Uterus (tissue), 4 donors: ENCODE data around the gene CST9L. TPM values are rescaled to one million over a fixed set of nuclear protein-coding genes. Genes with fewer than 3 reads are reported as not detected.

Source experiments
- DNase-seq, 2 donors: peaks; one replicate each; pipeline ENCODE4 v3.0.0-alpha.2; 2019 to 2020
- H3K27ac ChIP-seq, 2 donors: fragments of 200-600 bp; sonication (generic); 1 replicate in 1 of 2; 2 replicates in 1 of 2; pipeline ENCODE4 v1.5.1; 2016 to 2018
- H3K27me3 ChIP-seq, 2 donors: fragments of 200-600 bp; sonication (generic); one replicate each; pipeline ENCODE4 v1.5.1; 2018 to 2019; ENCODE audit warnings: control low read depth in 1 of 2
- H3K36me3 ChIP-seq, 2 donors: fragments of 200-600 bp; sonication (generic); one replicate each; pipeline ENCODE4 v1.5.1; 2019; ENCODE audit warnings: control low read depth in 1 of 2
- H3K4me1 ChIP-seq, 2 donors: fragments of 200-600 bp; sonication (generic); one replicate each; pipeline ENCODE4 v1.5.1; 2018 to 2019; ENCODE audit warnings: control low read depth in 1 of 2
- H3K4me3 ChIP-seq, 2 donors: fragments of 200-600 bp; sonication (generic); 1 replicate in 1 of 2; 2 replicates in 1 of 2; pipeline ENCODE4 v1.5.1; 2018 to 2019; ENCODE audit warnings: mild to moderate bottlenecking in 1 of 2
- H3K9me3 ChIP-seq, 2 donors: fragments of 200-600 bp; sonication (generic); one replicate each; pipeline ENCODE4 v1.5.1; 2019; ENCODE audit warnings: control low read depth in 1 of 2
- POLR2A ChIP-seq, 2 donors: fragments of 450-650 bp; IDR thresholded peaks; one replicate each; pipeline ENCODE4 v1.6.1; 2016; ENCODE audit warnings: antibody characterized with exemption in 2 of 2, mild to moderate bottlenecking in 1 of 2, moderate library complexity in 1 of 2
- intact Hi-C: fragments of 100-400 bp; cut with DNase I; formaldehyde crosslinking; loops from one replicate; pipeline ENCODE4 v1.15.1; 2023; ENCODE audit warnings: low total_unique reads
- total RNA-seq, 4 donors: library from RNA; depleted of rRNA in 3 of 4; stranded (reverse); fragments of >200 nt in 3 of 4; gene quantifications; one replicate each; pipeline versions ENCODE4 v1.1.0 to v1.2.4, GENCODE V29; 2014 to 2023
- TF ChIP-seq, protein P1 (sequence below), 4 experiments: fragments of 200-600 bp in 2 of 4; fragments of 450-650 bp in 2 of 4; sonication (generic) in 2 of 4; IDR thresholded peaks; one replicate each; pipeline ENCODE4 v1.5.1; 2016 to 2019; ENCODE audit warnings: antibody characterized with exemption in 4 of 4, mild to moderate bottlenecking in 2 of 4, moderate library complexity in 1 of 4
- donor health status: DM: yes; HTN: yes; CAD: no.

Gene CST9L
- not detected for total RNA-seq

GRCh38 chr20:23568320-23568970 lies at the start of gene CST9L:
Gene CST9L, minus strand, starts transcription at chr20:23568484. Its CDS starts 34 bp downstream, at chr20:23568450.
- intact Hi-C loops: no loop called here
- Histone ChIP-seq H3K4me1 (no peaks in the 10 kb centered on the region), H3K9me3 (no peaks in the 10 kb centered on the region), H3K36me3 (no peaks in the 10 kb centered on the region), H3K27ac (no peak within 1 kb of the TSS), H3K27me3 (no peaks in the 10 kb centered on the region), H3K4me3 (no peak within 1 kb of the TSS)
- no peak for TF ChIP-seq POLR2A (IDR thresholded peaks at IDR 0.05)
- TF ChIP-seq, protein P1, sequence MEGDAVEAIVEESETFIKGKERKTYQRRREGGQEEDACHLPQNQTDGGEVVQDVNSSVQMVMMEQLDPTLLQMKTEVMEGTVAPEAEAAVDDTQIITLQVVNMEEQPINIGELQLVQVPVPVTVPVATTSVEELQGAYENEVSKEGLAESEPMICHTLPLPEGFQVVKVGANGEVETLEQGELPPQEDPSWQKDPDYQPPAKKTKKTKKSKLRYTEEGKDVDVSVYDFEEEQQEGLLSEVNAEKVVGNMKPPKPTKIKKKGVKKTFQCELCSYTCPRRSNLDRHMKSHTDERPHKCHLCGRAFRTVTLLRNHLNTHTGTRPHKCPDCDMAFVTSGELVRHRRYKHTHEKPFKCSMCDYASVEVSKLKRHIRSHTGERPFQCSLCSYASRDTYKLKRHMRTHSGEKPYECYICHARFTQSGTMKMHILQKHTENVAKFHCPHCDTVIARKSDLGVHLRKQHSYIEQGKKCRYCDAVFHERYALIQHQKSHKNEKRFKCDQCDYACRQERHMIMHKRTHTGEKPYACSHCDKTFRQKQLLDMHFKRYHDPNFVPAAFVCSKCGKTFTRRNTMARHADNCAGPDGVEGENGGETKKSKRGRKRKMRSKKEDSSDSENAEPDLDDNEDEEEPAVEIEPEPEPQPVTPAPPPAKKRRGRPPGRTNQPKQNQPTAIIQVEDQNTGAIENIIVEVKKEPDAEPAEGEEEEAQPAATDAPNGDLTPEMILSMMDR (IDR thresholded peaks at IDR 0.05): no peak
- DNase-seq: no peak

GRCh38 chr20:23614163-23614562 lies 45.9 kb upstream of the CST9L start:
- no peaks in the 10 kb centered on the region for H3K36me3 ChIP-seq
- no peaks in the 10 kb centered on the region for H3K9me3 ChIP-seq
- intact Hi-C loops: no loop called here
- TF ChIP-seq POLR2A (IDR thresholded peaks at IDR 0.05): no peak
- no peak overlapping the region for H3K4me3 ChIP-seq
- no peaks in the 10 kb centered on the region for H3K27me3 ChIP-seq
- no peak for DNase-seq
- H3K4me1 ChIP-seq: no peaks in the 10 kb centered on the region
- peak overlapping the region; percentile 29 to 38 for H3K27ac ChIP-seq

GRCh38 chr20:23613676-23614075 lies 45.4 kb upstream of the CST9L start:
- Histone ChIP-seq H3K4me3 (no peak overlapping the region), H3K4me1 (no peaks in the 10 kb centered on the region), H3K36me3 (no peaks in the 10 kb centered on the region), H3K27me3 (no peaks in the 10 kb centered on the region), H3K27ac (peak overlapping the region; percentile 29 to 38), H3K9me3 (no peaks in the 10 kb centered on the region)
- DNase-seq: peak; percentile 40 to 59
- intact Hi-C loops: no loop called here
- TF ChIP-seq, protein P1 (IDR thresholded peaks at IDR 0.05): no peak
- TF ChIP-seq POLR2A (IDR thresholded peaks at IDR 0.05): no peak

GRCh38 chr20:23612396-23612795 lies 44.1 kb upstream of the CST9L start:
- TF ChIP-seq POLR2A (IDR thresholded peaks at IDR 0.05): no peak
- TF ChIP-seq, protein P1 (IDR thresholded peaks at IDR 0.05): no peak
- intact Hi-C loops: no loop called here
- Histone ChIP-seq H3K27ac (peak overlapping the region in 1 of 2 donors; percentile 29), H3K36me3 (no peaks in the 10 kb centered on the region), H3K4me1 (no peaks in the 10 kb centered on the region), H3K4me3 (no peak overlapping the region), H3K9me3 (no peaks in the 10 kb centered on the region), H3K27me3 (no peaks in the 10 kb centered on the region)
- no peak for DNase-seq

DNA sequence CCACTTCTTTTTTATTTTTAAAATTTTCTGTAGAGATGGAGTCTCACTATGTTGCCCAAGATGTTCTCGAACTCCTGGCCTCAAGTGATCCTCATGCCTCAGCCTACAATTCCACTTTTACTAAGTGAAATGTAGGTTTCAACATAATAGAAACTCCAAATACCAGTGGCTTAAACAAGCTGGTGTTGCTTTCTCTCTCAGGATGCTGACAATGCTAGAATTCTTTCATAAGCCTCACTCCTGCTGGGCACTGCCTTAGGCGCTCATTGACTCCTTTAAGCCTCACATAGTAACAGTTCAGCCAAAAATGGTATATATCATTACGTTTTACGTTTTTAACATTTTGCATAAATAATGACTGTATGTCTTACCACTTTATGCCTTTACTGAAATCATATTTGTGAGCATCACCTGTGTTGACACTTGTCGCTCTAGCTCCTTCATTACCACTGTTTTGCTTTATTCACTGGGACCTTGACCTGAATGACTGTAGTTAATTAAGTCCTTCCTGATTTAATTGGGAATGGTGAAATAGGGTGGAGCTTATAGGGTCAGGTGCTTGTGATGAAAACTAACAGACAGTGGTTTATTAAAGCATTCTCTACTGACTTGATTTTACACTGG lies 41.3 kb upstream of the CST9L start:
- no peak overlapping the region for H3K27ac ChIP-seq
- no peak for DNase-seq
- H3K4me1 ChIP-seq: no peaks in the 10 kb centered on the region
- H3K4me3 ChIP-seq: no peak overlapping the region
- TF ChIP-seq, protein P1 (IDR thresholded peaks at IDR 0.05): no peak
- TF ChIP-seq POLR2A (IDR thresholded peaks at IDR 0.05): no peak
- intact Hi-C loops: loop anchor here (10.0 kb wide), 1 partner anchor 165 kb away; no protein-coding TSS in a partner anchor
- no peaks in the 10 kb centered on the region for H3K36me3 ChIP-seq
- H3K27me3 ChIP-seq: no peaks in the 10 kb centered on the region
- no peaks in the 10 kb centered on the region for H3K9me3 ChIP-seq
